ENCODE measurements around the gene RPL26.

Gene RPL26

DNA sequence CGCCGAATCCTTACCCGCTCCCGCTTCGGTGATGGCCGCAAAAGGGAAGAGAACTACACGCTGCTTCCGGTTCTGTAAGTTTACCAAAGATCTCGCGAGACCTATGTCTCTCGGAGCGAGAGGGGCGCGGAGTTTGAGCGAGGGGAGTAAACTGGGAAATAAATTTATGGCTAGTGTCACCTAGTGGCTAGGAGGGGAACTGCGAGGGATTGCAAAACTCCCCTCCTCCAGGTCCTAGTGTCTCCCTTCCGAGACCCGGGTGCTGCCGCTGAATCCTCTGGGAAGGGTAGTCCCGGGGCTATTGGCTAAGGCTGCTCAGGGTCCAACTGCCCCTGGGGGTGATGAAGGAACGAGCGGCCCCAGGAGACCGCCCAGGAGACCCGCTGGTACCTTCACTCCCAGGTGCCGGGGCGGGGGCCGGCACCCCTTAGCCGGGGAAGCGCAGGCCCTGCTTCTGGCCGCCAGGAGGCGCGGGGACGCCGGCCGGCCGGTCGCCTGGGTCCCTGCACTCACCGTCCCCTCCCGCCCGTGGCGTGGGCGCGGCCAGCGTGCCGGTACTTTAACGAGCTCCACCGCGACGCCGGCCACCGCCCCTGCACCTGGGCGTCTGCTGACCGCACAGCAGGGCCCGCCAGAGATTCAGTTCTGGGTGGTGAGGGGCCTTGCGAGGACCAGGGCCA lies at the start of gene RPL26:
RPL26 (minus strand) TSS at position 51 of the 680 bp plus-strand sequence. CDS start 883 bp downstream, outside the sequence.
- Histone ChIP-seq H3K36me3 (ENCODE audit: control insufficient read depth, insufficient read depth, low read length) (peaks cover 40% of the 10 kb centered on the region), H3K9ac (ENCODE audit: low read depth, low read length) (peak within 1 kb of the TSS; percentile 97), H3K9me3 (ENCODE audit: control insufficient read depth, insufficient read depth, low read length) (no peaks in the 10 kb centered on the region), H3K4me1 (ENCODE audit: control insufficient read depth, insufficient read depth, low read length) (peaks cover 3% of the 10 kb centered on the region; the same call in 1 of the 2 replicates), H3K27ac (ENCODE audit: low read depth, low read length) (peak within 1 kb of the TSS; percentile 89), H3K4me3 (ENCODE audit: low read depth, low read length) (peak within 1 kb of the TSS; percentile 88), H3K27me3 (ENCODE audit: control insufficient read depth, insufficient read depth, low read length) (no peaks in the 10 kb centered on the region)

DNA sequence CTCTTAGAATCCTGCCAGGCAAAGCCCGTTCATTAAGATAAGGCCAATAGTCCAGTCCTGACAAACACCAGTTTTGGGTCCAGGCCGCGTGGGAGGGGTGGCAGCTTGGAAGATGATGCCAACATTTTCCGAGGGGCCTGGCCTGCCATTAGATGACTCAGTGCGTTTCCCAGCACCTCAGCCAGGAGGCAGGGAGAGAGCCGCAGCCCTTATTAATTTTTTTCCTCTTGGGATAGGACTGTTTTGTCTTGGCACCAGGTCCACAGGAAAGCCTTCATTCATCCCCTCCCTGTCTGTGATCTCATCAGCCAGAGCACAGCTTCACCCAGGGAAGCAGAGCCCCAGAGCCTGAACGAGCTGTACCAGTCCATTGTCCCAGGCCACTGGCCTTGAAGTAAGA lies 48.0 kb upstream of the RPL26 start:
- Histone ChIP-seq H3K36me3 (ENCODE audit: control insufficient read depth, insufficient read depth, low read length) (no peaks in the 10 kb centered on the region), H3K4me1 (ENCODE audit: control insufficient read depth, insufficient read depth, low read length) (no peaks in the 10 kb centered on the region), H3K27ac (ENCODE audit: low read depth, low read length) (no peak overlapping the region), H3K27me3 (ENCODE audit: control insufficient read depth, insufficient read depth, low read length) (no peaks in the 10 kb centered on the region), H3K9me3 (ENCODE audit: control insufficient read depth, insufficient read depth, low read length) (no peaks in the 10 kb centered on the region), H3K4me3 (ENCODE audit: low read depth, low read length) (no peak overlapping the region), H3K9ac (ENCODE audit: low read depth, low read length) (no peak overlapping the region)

DNA sequence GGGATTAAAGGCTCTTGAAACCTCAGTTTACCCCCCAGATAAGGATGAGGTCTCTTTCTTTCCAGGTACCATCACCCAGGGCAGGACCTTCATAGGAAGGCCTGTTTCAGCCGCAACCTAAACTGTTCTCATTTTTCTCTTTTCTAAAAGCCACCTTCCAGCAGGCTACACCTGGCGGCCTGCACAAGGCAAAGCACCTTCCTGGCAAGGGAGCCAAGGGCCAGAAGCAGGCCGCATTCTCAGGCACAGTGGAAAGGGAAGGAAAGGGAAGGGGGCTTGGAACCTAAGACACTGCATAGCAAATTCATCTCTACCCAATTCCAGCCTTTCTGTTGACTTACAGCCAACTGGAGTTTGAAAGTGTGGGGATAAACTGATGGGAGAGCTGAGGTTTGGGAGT lies 43.8 kb upstream of the RPL26 start:
- H3K9me3 ChIP-seq (ENCODE audit: control insufficient read depth, insufficient read depth, low read length) = no peaks in the 10 kb centered on the region
- no peaks in the 10 kb centered on the region for H3K27me3 ChIP-seq (ENCODE audit: control insufficient read depth, insufficient read depth, low read length)
- H3K4me1 ChIP-seq (ENCODE audit: control insufficient read depth, insufficient read depth, low read length) = no peaks in the 10 kb centered on the region
- no peak overlapping the region for H3K4me3 ChIP-seq (ENCODE audit: low read depth, low read length)
- no peak overlapping the region for H3K27ac ChIP-seq (ENCODE audit: low read depth, low read length)
- no peak overlapping the region for H3K9ac ChIP-seq (ENCODE audit: low read depth, low read length)
- H3K36me3 ChIP-seq (ENCODE audit: control insufficient read depth, insufficient read depth, low read length) = no peaks in the 10 kb centered on the region

DNA sequence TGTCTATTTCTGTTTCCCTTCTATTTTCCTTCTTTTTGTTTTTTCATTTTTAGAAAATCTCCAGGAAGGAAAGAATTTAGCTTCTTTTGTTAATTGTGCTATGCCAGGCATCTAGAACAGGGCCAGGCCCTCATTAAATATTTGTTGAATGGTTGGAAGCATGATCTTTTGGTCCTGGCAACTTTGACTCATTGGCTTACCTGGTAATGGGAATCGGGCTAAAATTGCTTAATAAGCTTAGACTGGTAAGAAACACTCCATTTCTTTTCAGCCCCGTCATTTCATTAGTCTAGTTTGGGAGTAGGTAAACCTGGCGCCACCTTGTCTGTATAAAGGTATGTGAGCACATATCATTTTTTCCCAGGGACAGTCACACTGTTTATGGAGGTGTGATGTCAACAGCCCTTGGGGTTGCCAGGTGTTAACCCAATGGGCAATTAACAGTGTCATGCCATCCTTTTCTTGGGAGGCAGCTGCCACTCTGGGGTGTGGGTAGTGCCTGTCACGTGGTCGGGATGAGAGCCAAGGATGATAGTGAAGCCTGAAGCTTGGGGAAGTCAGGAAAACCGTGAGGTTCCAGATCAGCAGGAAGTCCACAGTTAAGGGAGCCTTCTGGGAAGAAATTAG lies 43.2 kb upstream of the RPL26 start:
- Histone ChIP-seq H3K4me3 (ENCODE audit: low read depth, low read length) (no peak overlapping the region), H3K9me3 (ENCODE audit: control insufficient read depth, insufficient read depth, low read length) (no peaks in the 10 kb centered on the region), H3K9ac (ENCODE audit: low read depth, low read length) (no peak overlapping the region), H3K4me1 (ENCODE audit: control insufficient read depth, insufficient read depth, low read length) (no peaks in the 10 kb centered on the region), H3K27ac (ENCODE audit: low read depth, low read length) (no peak overlapping the region), H3K27me3 (ENCODE audit: control insufficient read depth, insufficient read depth, low read length) (no peaks in the 10 kb centered on the region), H3K36me3 (ENCODE audit: control insufficient read depth, insufficient read depth, low read length) (no peaks in the 10 kb centered on the region)

DNA sequence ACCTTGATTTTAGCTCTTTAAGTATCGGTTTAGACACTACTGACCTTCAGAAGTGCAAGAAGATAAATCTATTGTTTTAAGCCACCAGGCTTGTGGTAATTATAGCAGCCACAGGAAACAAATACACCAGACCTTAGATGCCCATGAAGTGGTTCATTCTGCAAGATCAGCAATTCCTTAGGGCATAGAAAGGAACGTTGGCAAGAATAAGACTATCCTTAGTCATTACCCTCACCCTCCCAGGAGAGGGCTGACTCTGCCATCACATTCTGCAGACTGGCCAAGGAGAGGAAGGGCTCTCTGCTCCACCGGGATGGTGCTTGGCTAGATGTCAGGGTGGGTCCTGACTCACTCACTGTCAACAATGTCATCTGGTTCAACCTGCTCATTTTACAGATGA lies 38.6 kb upstream of the RPL26 start:
- no peak overlapping the region for H3K27ac ChIP-seq (ENCODE audit: low read depth, low read length)
- H3K9ac ChIP-seq (ENCODE audit: low read depth, low read length) = no peak overlapping the region
- no peak overlapping the region for H3K4me3 ChIP-seq (ENCODE audit: low read depth, low read length)
- H3K9me3 ChIP-seq (ENCODE audit: control insufficient read depth, insufficient read depth, low read length) = no peaks in the 10 kb centered on the region
- H3K4me1 ChIP-seq (ENCODE audit: control insufficient read depth, insufficient read depth, low read length) = no peaks in the 10 kb centered on the region
- H3K36me3 ChIP-seq (ENCODE audit: control insufficient read depth, insufficient read depth, low read length) = no peaks in the 10 kb centered on the region
- no peaks in the 10 kb centered on the region for H3K27me3 ChIP-seq (ENCODE audit: control insufficient read depth, insufficient read depth, low read length)

DNA sequence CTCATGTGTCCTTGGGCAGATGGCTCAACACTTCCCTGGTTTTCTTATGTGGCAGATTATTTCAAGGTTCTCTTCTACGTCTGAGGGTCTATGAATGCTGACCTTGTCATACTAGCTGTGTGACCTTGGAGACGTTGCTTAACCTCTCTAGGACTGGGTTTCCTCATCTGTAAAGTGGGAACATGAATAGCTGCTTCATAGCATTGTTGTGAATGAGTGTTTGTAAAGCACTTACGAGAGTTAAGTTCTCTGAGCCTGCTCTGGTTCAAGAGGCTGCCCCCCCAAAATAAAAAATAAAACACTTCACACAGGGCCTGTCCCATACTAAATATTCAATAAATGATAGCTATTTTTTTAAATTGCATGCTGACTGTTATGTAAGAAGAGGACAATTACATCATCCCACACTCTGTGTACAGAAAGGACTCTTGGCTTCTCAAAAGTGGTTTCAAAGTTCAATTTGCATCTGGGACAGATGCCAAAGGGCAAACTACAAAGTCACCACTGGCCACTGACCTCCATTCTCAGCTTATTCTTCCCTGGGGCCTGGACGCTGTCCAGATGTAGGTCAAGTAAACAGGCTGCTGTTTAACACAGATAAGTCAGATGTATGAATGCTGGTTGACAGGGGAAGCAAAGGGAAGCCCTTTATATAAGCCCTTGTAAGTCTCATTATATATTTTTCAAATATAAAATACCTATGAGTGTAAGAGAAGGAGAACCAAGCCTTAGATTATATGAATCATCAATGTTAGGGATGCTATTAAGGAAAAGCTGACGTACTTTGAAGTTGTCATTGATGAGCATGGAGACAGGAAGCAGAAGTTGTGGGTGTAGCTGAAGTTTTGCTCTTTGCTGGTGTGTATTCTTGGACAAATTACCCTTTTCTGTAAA lies 37.3 kb upstream of the RPL26 start:
- H3K36me3 ChIP-seq (ENCODE audit: control insufficient read depth, insufficient read depth, low read length) = no peaks in the 10 kb centered on the region
- H3K27me3 ChIP-seq (ENCODE audit: control insufficient read depth, insufficient read depth, low read length) = no peaks in the 10 kb centered on the region
- no peak overlapping the region for H3K9ac ChIP-seq (ENCODE audit: low read depth, low read length)
- no peak overlapping the region for H3K27ac ChIP-seq (ENCODE audit: low read depth, low read length)
- H3K9me3 ChIP-seq (ENCODE audit: control insufficient read depth, insufficient read depth, low read length) = no peaks in the 10 kb centered on the region
- H3K4me1 ChIP-seq (ENCODE audit: control insufficient read depth, insufficient read depth, low read length) = no peaks in the 10 kb centered on the region
- no peak overlapping the region for H3K4me3 ChIP-seq (ENCODE audit: low read depth, low read length)

DNA sequence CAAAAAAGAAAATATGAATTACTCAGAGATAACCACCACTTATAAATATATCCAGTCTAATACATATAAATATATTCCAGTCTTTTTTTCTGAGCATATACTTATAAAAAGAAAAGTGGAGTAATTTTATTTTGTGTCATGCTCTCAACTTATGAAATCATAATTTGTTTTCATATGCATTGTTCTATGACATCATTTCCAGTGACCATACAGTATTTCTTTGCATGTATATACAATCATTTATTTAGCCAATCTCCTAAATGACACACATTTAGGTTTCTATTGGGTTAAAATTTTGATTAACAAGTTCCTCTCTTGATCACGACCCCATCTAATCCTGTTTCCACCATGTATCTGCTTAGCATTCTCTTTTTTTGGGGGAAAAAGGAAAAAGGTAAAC lies 36.3 kb upstream of the RPL26 start:
- H3K27me3 ChIP-seq (ENCODE audit: control insufficient read depth, insufficient read depth, low read length) = no peaks in the 10 kb centered on the region
- no peak overlapping the region for H3K4me3 ChIP-seq (ENCODE audit: low read depth, low read length)
- H3K9ac ChIP-seq (ENCODE audit: low read depth, low read length) = no peak overlapping the region
- H3K4me1 ChIP-seq (ENCODE audit: control insufficient read depth, insufficient read depth, low read length) = no peaks in the 10 kb centered on the region
- H3K9me3 ChIP-seq (ENCODE audit: control insufficient read depth, insufficient read depth, low read length) = no peaks in the 10 kb centered on the region
- no peaks in the 10 kb centered on the region for H3K36me3 ChIP-seq (ENCODE audit: control insufficient read depth, insufficient read depth, low read length)
- H3K27ac ChIP-seq (ENCODE audit: low read depth, low read length) = no peak overlapping the region

DNA sequence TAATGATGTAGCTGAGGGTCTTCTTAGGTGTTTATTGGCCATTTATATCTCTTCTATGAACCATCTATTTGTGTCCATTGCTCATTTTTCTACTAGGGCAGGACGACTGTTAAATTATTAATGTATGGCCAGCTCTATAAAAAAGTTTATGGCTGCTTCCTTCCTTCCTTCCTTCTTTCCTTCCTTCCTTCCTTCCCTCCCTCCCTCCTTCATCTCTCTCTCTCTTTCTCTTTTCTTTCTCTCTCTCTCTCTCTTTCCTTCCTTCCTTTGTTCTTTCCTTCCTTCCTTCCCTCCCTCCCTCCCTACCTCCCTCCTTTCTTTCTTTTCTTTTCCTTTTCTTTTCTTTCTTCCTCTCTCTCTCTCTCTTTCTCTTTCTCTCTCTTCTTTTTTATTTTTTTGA lies 35.5 kb upstream of the RPL26 start:
- Histone ChIP-seq H3K9ac (ENCODE audit: low read depth, low read length) (no peak overlapping the region), H3K4me1 (ENCODE audit: control insufficient read depth, insufficient read depth, low read length) (no peaks in the 10 kb centered on the region), H3K36me3 (ENCODE audit: control insufficient read depth, insufficient read depth, low read length) (no peaks in the 10 kb centered on the region), H3K4me3 (ENCODE audit: low read depth, low read length) (no peak overlapping the region), H3K9me3 (ENCODE audit: control insufficient read depth, insufficient read depth, low read length) (no peaks in the 10 kb centered on the region), H3K27ac (ENCODE audit: low read depth, low read length) (no peak overlapping the region), H3K27me3 (ENCODE audit: control insufficient read depth, insufficient read depth, low read length) (no peaks in the 10 kb centered on the region)

DNA sequence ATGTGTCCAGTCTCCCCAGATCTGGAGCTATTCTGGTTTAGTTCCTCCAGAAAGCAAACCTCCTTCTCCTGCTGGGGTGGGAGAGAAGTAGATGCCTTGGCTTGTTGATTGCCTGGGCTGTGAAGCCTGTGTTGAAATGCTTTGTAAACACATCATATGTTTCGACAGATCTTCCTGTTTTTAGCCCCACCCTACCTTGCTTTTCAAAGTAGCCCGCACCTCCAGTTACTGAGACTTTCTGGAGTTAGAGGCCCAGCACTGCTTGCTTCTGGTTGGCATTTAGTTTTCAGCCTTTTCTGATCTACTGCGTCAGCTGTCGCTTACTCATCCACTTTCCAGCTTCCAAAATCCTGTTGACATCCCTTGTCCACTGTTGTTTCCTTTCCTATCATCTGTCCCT lies 34.8 kb upstream of the RPL26 start:
- Histone ChIP-seq H3K9me3 (ENCODE audit: control insufficient read depth, insufficient read depth, low read length) (no peaks in the 10 kb centered on the region), H3K9ac (ENCODE audit: low read depth, low read length) (no peak overlapping the region), H3K27ac (ENCODE audit: low read depth, low read length) (no peak overlapping the region), H3K36me3 (ENCODE audit: control insufficient read depth, insufficient read depth, low read length) (no peaks in the 10 kb centered on the region), H3K4me3 (ENCODE audit: low read depth, low read length) (no peak overlapping the region), H3K27me3 (ENCODE audit: control insufficient read depth, insufficient read depth, low read length) (no peaks in the 10 kb centered on the region), H3K4me1 (ENCODE audit: control insufficient read depth, insufficient read depth, low read length) (no peaks in the 10 kb centered on the region)

DNA sequence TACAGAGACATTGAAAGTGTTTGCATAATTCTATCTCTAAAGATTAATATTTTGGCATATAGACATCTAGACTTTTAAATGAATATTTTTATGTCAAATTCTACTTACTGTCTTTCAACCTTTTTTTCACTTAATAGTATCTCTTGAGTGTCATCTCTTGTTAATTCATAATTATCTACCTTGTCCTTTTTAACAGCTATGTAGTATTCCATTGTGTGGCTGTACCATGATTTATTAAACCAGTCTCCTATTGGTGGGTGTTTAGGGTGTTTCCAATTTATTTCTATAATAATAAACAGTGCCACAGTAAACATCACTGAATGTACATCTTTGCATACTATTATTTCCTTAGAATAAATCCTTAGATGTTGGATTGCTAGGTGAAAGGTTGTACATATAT lies 30.9 kb upstream of the RPL26 start:
- no peak overlapping the region for H3K9ac ChIP-seq (ENCODE audit: low read depth, low read length)
- H3K9me3 ChIP-seq (ENCODE audit: control insufficient read depth, insufficient read depth, low read length) = no peaks in the 10 kb centered on the region
- no peak overlapping the region for H3K4me3 ChIP-seq (ENCODE audit: low read depth, low read length)

DNA sequence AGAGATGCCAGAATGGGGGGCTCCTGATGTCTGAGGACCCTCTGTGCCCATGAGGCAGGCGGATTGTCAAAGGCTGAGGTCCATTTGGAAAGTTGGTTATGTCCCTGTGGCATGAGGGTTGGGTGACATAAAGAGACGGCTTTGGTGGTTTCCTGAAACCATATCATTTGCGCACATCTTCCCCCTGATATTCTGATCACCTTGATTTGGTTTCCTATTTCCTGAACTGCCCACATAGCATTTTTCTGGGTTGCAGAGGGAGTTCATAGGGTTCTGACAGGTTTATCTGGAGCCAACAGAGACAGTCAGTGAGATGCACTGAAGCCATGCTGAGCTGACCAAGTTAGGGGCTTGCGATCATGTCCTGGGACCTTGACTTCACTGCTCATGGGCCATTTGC lies 30.3 kb upstream of the RPL26 start:
- Histone ChIP-seq H3K4me1 (ENCODE audit: control insufficient read depth, insufficient read depth, low read length) (no peaks in the 10 kb centered on the region), H3K27ac (ENCODE audit: low read depth, low read length) (no peak overlapping the region), H3K4me3 (ENCODE audit: low read depth, low read length) (no peak overlapping the region), H3K36me3 (ENCODE audit: control insufficient read depth, insufficient read depth, low read length) (no peaks in the 10 kb centered on the region), H3K27me3 (ENCODE audit: control insufficient read depth, insufficient read depth, low read length) (no peaks in the 10 kb centered on the region), H3K9ac (ENCODE audit: low read depth, low read length) (no peak overlapping the region), H3K9me3 (ENCODE audit: control insufficient read depth, insufficient read depth, low read length) (no peaks in the 10 kb centered on the region)

More for the DNA sequence above, 30.9 kb upstream of the RPL26 start:
- no peaks in the 10 kb centered on the region for H3K27me3 ChIP-seq (ENCODE audit: control insufficient read depth, insufficient read depth, low read length)
- no peak overlapping the region for H3K27ac ChIP-seq (ENCODE audit: low read depth, low read length)
- H3K4me1 ChIP-seq (ENCODE audit: control insufficient read depth, insufficient read depth, low read length) = no peaks in the 10 kb centered on the region
- no peaks in the 10 kb centered on the region for H3K36me3 ChIP-seq (ENCODE audit: control insufficient read depth, insufficient read depth, low read length)

Measured in HUES48 (cell line).